NCI-H69 (cell line): ENCODE data around the gene CAPN5.

Source experiments
- DNase-seq: peaks from one replicate; lab custom pipeline; 2025; lab: John Stamatoyannopoulos, UW

The CAPN5 gene

GRCh38 chr11:77063861-77064260 is 2.9 kb upstream of the CAPN5 start:
- no peak for DNase-seq

- no peak for DNase-seq
Measured at GRCh38 chr11:77064648-77065217, 2.0 kb upstream of the CAPN5 start.

- no peak for DNase-seq
Measured at GRCh38 chr11:77065878-77066228, 918 bp upstream of the CAPN5 start.

GRCh38 chr11:77067861-77068443 is 1.2 kb downstream of the CAPN5 start:
- DNase-seq, result no peak

GRCh38 chr11:77068457-77069335 is 1.9 kb downstream of the CAPN5 start:
- DNase-seq, result no peak

- peak; percentile 10 for DNase-seq
Measured at GRCh38 chr11:77069336-77069968, 2.7 kb downstream of the CAPN5 start.

GRCh38 chr11:77069969-77070582 is 3.3 kb downstream of the CAPN5 start:
- DNase-seq, result no peak

- no peak for DNase-seq
Measured at GRCh38 chr11:77071077-77071476, 4.3 kb downstream of the CAPN5 start.

- no peak for DNase-seq
Measured at GRCh38 chr11:77071671-77072605, 5.2 kb downstream of the CAPN5 start.

GRCh38 chr11:77072851-77073327 is 6.1 kb downstream of the CAPN5 start:
- DNase-seq, result no peak

GRCh38 chr11:77073328-77074001 is 6.7 kb downstream of the CAPN5 start:
- DNase-seq, result peak; percentile 48

GRCh38 chr11:77074205-77074604 is 7.4 kb downstream of the CAPN5 start:
- peak; percentile 23 for DNase-seq

GRCh38 chr11:77074626-77075221 is 8.0 kb downstream of the CAPN5 start:
- DNase-seq, result no peak

- DNase-seq, result peak; percentile 21
Measured at GRCh38 chr11:77075425-77075905, 8.7 kb downstream of the CAPN5 start.

GRCh38 chr11:77079666-77080065 is 12.9 kb downstream of the CAPN5 start:
- DNase-seq, result no peak

GRCh38 chr11:77080643-77081210 is 14.0 kb downstream of the CAPN5 start:
- no peak for DNase-seq

- no peak for DNase-seq
Measured at GRCh38 chr11:77081381-77081851, 14.6 kb downstream of the CAPN5 start.

- no peak for DNase-seq
Measured at GRCh38 chr11:77081976-77082836, 15.4 kb downstream of the CAPN5 start.
